GM19099 (cell line): ENCODE measurements around the gene TAOK1.

ENCODE experiments used
- POLR2A ChIP-seq: IDR thresholded peaks from 3 replicates; pipeline ENCODE4 v1.6.1; 2011; ENCODE audit warnings: low read depth; ENCODE audit not compliant: insufficient read length; ENCODE audit errors: extremely low read depth

The TAOK1 gene

DNA sequence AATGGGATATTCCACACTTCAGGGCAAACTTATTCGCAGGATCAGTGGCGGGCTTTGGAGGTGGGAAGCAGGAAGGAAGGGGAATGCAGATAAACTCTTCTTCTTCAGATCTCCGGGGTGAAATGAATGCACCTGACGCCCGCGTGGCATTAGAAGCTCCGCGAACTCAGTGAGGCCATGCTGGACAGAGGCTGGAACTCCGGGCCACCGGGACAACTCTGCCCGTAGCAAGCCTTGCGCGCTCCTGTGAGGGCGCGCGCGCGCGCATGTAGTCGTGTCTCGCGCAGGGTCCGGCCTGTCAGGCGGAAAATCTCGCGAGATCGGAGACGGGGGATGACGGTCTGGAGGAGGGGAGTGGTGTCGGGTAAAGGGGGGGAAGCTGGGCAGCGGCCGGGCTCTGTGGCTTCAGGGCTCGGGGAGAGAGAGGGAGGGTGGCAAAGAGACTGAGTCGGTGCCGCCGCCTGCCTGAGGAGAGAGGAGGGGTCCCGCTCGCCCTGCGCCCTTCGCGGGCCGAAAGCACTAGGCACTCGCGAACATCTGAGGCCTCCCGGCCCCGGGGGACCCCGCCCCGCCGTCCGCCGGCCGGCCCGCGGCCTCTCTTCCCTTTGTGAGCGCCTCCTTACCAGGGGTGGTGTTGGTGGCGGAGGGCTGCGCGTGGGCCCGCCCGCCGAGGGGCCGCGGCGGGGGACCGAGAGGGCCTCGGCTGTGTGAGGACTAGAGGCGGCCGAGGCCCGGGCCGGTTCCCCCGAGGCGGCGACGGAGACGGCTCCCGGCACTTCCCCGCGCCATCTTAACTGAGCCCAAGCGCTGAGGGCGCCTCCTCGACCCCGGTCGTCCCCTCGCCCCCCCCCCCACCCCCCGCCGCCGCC is at the start of gene TAOK1:
Gene TAOK1 (plus strand): TSS at position 382 of the 869 bp plus-strand sequence. CDS start 61,186 bp downstream, outside the sequence.
- peak; percentile 95 for TF ChIP-seq POLR2A

DNA sequence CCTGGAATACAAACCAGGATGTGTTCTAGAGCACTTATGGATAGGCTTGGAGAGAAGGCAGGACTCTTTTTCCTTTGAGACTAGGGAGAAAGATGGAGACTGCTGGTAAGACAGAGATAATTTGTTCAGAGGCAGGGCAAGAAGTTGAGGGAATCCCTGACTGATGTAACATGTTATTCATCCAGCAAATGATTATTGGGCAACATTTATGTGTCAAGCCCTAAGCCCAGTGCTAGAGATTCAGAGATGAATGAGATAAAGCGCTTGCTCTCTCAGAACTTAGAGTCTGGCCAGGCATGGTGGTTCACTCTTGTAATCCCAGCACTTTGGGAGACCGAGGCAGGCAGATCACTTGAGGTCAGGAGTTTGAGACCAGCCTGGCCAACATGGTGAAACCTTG is 48.4 kb upstream of the TAOK1 start:
- no peak for TF ChIP-seq POLR2A

DNA sequence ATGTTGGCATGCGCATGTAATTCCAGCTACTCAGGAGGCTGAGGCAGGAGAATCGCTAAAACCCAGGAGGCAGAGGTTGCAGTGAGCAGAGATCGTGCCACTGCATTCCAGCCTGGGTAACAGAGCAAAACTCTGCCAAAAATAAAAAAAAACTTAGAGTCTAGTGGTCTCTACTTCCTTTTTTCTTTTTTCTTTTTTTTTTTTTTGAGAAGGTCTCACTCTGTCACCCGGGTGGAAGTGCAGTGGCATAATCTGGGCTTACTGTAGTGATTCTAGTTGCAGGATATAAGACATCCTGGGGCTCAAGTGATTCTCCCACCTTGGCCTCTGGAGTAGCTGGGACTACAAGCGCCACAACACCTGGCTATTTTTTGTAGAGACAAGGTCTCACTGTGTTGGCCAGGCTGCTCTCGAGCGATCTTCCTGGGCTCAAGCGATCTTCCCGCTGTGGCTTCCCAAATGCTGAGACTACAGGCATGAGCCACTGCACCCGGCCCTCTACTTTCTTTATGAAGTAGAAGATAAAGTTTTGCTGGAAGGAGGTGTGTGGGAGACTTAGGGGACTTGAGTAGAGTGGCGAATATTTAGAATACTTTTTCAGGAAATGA is 47.9 kb upstream of the TAOK1 start:
- TF ChIP-seq POLR2A = no peak

DNA sequence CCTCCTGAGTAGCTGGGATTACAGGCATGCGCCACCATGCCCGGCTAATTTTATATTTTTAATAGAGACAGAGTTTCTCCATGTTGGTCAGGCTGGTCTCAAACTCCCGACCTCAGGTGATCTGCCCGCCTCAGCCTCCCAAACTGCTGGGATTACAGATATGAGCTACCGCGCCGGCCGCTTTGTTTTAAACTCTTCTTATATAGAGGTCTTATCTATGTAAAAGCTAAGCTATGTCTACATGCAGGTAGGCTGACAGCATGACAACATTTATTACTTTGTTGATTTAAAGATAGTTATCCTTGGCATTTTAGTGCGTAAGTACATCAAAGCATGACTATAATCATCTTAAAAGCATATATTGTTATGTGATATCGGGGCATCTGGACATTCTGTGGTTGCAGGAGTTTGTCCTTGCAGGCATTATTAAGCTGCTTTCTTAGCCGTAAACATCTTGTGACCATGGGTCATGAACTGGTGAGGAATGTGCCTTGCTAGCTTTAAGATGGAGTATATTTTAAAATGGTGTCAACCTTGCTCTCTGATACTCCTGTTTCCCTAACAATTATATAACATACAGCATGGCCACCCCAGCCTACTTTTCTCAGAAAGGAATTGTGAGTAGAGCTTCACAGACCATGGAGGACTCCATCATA is 45.8 kb upstream of the TAOK1 start:
- TF ChIP-seq POLR2A = no peak

DNA sequence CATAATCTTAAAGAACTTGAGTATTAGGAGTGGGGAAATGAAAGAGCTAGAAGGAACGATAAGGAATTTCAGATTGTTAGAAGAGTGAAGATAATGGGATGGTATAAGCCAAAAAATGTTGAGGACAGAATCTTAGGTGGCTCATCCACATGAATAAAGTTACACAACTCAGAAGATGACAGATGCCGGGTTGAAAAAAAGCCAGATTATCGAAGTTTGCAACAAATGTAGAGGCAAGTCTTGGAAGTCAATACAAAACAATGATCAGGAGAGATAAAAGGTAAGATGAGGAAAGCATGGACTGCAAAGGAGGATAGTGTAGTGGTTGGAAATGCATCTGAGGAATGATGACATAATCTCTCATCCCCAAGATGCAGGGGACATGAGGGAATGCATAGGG is 45.1 kb upstream of the TAOK1 start:
- TF ChIP-seq POLR2A = no peak

DNA sequence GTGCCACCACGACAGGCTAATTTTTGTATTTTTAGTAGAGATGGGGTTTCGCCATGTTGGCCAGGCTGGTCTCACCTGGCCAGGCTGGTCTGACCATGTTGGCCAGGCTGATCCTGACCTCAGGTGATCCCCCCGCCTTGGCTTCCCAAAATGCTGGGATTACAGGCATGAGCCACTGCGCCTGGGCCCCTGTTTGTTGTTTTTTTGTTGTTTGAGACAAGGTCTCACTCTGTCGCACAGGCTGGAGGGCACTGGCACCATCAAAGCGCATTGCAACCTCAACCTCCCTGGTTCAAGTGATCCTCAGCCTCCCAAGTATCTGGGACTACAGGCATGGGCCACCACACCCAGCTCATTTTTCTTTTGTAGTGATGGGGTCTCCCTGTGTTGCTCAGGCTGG is 43.7 kb upstream of the TAOK1 start:
- TF ChIP-seq POLR2A = no peak

DNA sequence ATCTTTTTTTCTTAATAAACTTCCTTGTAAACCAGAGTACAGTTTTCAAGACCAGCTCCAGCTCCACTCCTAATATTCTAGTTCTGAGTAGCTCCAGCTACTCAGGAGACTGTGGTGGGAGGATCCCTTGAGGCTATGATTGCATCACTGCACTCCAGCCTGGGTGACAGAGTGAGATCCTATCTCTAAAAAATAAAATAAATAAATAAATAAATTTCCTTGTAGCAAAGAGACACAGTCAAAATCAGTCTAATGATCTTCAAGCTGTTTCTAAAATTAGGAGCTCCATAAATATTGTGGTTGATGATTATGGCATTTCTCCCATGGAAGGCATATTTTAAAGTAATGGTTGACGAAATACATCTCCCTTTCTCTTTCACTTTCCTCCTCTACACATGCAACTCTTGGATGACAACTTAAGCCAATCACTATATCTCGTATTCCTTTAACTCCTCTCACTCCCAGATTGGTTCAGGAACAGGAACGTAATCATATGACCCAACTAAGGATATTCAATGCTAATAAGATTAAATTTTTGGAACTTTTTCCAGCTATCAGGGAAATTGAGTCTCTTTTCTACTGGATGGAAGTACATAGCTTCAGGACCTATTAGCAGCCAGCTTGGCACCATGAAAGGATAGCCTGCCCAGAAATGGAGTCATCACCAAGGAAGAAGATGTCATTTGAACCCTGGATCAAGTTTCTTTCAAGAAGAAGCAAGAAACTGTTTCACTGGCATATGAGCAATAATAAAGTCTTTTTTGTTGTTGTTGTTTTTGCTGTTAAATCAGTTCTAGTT is 42.1 kb upstream of the TAOK1 start:
- no peak for TF ChIP-seq POLR2A

DNA sequence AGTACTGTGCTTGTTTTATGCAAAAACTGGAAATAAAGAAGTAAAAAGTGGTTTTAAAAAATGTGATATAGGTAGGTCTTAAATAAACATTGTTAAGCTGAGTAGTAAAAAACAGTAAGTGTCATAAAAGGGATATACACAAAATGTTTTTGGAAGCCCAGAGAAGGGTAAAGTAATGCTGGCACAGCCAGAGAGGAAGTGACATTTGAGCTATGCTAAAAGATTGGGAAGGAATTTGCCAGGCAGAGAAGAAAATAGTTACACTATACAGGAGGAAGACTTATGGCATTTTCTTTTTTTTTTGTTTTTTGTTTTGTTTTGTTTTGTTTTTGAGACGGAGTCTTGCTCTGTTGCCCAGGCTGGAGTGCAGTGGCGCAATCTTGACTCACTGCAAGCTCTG is 40.8 kb upstream of the TAOK1 start:
- no peak for TF ChIP-seq POLR2A

DNA sequence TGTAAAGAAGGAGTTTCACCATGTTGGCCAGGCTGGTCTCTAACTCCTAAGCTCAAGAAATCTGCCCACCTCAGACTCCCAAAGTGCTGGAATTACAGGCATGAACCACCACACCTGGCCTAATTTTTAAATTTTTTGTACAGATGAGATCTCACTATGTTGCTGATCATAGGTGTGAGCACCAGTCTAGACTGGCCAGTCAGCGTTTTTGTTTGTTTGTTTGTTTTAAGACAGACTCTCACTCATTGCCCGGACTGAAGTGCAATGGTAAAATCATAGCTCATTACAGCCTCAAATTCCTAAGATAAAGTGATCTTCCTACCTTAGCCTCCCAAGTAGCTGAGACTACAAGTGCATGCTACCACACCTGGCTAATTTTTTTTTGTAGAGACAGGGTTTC is 38.0 kb upstream of the TAOK1 start:
- no peak for TF ChIP-seq POLR2A

DNA sequence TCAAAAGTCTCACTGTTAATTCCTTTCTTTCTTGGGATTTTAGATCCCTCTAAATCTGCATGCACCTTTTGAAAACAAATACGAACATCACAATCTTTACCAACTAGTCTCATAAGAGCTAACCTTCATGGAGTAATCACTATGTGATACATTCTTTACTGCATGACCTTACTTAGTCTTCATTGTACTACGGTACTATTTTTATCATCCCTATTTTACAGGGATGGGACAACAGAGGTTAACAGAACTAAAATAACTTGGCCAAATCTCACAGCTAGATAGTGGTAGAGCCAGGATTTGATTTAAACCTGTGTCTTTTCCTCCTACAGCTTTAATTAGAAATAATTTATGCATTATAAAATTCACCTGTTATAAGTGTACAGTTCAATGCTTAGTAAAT is 32.9 kb upstream of the TAOK1 start:
- TF ChIP-seq POLR2A = no peak

DNA sequence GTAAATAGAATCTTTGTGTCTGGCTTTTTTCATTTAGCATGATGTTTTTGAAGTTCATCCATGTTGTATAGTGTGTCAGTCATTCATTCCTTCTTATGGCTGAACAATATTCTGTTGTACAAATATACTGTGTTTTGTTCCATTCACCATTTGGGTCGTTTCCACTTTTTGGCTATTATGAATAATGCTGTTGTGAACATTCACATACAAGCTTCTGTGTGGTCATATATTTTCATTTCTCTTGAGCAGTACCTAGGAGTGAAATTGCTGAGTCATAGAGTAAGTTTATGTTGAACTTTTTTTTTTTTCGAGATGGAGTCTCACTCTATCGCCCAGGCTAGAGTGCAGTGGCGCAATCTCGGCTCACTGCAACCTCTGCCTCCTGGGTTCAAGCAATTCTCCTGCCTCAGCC is 32.3 kb upstream of the TAOK1 start:
- TF ChIP-seq POLR2A = no peak

DNA sequence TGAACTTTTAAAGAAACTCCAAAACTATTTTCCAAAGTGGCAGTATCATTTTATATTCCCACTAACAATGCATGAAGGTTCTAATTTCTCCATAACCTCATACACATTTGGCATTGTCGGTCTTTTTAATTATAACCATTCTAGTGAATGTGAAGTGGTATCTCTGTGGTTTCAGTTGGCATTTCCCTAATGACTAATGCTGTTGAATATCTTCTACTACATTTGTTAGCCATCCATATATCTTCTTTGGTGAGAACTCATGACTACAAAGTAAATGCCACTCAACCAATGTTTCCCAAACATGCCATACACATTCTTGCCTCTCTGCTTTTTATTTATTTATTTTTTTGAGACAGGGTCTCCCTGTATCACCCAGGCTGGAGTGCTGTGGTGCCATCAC is 31.7 kb upstream of the TAOK1 start:
- TF ChIP-seq POLR2A = no peak

DNA sequence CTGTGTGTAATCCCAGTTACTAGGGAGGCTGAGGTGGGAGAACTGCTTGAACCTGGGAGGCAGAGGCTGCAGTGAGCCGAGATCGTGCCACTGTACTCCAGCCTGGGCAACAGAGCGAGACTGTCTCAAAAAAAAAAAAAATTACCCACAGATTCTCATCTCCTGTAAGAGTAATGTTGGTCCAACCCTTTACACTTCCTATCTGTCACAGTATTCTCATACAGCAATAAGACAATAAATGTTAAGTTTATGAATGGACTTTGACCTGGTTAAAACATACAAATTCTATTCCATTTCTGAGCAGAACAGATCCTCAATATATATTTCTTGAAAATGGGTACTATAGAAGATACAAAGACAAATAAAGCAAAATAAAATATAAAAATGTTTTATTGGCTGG is 30.4 kb upstream of the TAOK1 start:
- no peak for TF ChIP-seq POLR2A

DNA sequence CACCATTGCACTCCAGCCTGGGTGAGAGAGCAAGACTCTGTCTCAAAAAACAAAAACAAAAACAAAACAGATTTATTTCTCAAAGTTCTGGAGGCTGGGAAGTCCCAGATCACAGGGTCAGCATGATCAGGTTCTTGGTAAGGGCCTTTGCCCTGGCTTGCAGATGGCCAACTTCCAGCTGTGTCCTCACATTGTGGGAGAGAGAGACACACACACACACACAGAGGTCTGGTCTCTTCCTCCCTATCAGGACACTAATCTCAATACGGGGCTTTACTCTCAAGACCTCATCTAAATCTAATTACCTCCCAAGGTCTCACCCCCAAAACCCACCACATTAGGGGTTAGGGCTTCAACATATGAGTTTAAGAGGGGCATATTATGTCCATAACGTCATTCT is 26.4 kb upstream of the TAOK1 start:
- TF ChIP-seq POLR2A = no peak

DNA sequence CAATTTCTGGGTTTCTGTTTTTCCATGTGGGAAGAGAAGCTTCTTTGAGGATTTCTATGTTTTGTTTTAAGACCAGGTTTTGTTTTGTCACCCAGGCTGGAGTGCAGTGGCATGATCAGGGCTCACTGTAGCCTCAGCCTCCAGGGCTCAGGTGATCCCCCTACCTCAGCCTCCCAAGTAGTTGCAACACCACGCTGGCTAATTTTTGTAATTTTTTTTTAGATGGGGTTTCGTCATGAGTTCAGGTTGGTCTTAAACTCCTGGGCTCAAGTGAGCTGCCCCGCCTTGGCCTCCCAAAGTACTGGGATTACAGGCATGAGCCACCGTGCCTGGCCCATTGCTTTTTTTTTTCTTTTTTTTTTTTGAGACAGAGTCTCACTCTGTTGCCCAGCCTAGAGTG is 25.5 kb upstream of the TAOK1 start:
- no peak for TF ChIP-seq POLR2A

DNA sequence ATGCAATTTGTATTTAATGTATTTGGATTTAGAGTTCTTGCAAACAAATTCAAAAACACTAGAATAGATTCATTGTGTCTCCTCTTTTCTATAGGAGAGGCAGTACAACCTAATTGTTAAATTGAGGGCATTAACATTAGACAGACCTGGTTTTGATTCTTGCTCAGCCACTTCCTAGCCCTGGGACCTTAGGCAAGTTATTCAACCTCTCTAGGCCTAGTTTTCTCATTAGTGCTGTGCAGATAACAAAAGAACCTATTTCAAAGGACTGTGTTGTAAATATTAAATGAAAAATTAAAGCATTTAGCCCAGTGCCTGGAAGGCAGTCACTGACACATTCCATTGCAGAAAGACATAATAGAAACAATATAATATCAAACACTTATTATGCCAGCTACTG is 22.0 kb upstream of the TAOK1 start:
- no peak for TF ChIP-seq POLR2A

DNA sequence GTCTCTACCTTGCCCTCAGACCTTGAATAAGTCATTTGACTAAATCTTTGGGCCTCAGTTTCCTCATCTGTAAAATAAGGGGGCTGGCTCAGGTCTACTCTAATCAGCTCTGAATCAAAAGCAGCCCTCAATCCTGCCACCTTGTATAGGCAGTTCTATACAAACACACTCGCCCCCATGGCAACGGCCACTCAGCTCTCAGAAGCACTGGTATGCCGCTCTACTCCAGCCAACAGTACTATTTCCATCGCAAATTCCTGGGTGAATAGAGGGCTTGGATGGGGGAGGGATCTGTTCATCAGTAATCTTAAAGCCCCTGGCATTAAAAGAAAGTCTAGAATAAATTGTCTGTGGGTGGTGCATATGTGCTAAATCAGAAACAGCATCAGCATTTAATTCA is 21.2 kb upstream of the TAOK1 start:
- TF ChIP-seq POLR2A = no peak
